Measurements from ENCODE around the gene UROC1.

DNA sequence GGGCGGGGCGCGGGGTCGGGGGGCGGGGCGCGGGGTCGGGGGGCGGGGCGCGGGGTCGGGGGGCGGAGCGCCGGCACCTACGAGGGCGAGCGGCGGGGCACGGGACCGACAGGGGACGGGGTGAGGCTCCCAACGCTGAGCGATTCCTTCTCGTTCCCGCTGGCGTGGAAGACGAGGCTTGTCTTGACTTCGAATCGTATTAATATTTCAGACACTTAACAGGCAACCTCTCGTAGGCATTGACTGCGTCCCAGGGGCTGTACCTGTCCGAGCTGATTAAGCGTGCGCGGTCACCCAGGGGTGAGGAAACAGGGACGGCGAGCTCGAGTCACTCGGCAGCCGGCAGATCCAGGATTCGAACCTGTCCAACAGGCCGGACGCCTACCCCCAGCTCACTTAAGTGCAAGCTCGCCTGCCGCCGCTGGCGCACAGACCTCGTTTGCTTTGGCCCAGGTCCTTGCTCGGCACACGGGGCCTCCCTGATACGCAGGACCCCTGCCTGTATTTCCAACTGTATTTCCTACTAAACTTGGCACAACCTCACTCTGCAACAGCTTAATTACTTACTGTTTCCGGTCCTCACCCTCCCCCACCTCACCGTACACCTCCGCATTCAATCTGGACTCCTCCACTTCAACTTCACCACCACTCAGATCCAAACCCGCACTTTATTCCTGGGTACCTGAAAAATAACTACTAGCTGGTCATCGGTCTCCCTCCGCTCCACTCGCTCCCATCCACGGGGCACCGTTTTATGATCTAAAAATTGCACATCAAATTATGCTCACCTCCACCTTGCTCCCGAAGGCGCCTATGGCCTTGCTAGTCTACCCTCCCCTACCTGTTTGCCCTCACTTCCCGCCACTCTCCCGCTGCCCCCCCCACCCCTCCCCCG lies 41.2 kb downstream of the UROC1 start:
- TF ChIP-seq, protein P1, sequence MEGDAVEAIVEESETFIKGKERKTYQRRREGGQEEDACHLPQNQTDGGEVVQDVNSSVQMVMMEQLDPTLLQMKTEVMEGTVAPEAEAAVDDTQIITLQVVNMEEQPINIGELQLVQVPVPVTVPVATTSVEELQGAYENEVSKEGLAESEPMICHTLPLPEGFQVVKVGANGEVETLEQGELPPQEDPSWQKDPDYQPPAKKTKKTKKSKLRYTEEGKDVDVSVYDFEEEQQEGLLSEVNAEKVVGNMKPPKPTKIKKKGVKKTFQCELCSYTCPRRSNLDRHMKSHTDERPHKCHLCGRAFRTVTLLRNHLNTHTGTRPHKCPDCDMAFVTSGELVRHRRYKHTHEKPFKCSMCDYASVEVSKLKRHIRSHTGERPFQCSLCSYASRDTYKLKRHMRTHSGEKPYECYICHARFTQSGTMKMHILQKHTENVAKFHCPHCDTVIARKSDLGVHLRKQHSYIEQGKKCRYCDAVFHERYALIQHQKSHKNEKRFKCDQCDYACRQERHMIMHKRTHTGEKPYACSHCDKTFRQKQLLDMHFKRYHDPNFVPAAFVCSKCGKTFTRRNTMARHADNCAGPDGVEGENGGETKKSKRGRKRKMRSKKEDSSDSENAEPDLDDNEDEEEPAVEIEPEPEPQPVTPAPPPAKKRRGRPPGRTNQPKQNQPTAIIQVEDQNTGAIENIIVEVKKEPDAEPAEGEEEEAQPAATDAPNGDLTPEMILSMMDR (conservative IDR thresholded peaks at IDR 0.05; ENCODE audit: low read length) = no peak
- TF ChIP-seq EZH2phosphoT487 (IDR thresholded peaks at IDR 0.05; ENCODE audit: borderline replicate concordance) = no peak

All from Loucy (cell line).